Measurements from ENCODE around the gene ADAT1.

ADAT1 gene

DNA sequence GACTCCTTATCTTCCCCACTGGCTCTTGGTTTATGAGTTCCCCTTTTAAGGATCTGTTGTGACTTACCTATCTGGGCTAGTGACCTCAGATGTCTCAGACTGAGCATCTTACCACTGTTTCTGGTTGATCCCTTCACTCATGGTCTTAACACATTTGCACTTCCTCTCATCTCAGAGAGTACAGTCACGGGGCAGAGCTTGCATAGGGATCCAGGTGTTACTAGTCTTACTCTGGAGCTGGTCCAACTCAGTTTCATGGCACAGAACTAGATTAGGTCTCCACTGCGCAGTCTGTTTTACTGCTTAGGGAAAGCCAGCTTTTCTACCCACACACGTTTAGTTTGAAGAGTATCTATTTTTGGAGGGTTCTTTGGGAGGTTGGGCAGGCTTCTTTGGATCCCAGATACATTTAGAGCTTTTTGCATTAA lies 46.7 kb downstream of the ADAT1 start:
- no peak for DNase-seq (ENCODE audit: low read depth, low spot score)

DNA sequence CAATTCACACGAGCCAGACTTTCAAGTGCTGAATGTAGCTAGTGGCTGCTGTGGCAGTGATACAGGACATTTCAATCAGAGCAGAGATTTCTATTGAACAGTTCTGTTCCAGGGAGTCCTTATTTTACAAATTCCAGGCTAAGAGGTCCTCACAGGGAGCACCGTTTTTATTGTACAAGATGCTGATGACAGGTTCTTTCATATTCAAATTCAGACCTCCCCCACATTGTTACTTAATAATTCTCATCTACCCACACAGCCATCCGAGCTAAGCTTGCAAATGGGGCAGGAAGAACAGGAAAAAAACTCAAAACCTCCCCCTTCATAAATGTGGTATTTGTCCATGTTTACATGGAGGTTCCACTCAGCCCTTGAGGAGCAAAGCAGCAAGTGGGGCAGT lies 47.1 kb downstream of the ADAT1 start:
- no peak for DNase-seq (ENCODE audit: low read depth, low spot score)

DNA sequence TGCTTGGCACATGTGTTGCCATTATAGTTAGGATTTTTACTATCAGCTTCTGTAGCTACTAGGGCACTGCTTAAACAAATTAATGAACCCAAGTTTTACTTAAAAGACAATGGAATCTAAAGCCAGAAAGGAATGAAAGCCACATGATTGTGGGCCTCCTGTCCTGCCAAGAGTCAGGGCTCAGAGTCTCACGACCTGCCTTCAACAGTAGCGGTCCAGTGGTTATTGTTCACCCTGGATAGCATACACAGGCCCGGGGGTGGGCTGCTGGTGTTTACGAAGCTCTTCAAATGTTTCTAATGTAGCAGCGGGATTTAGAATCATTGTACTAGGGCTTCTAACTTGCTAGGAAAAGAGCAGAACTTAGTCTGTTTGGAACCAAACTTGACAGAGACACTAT lies 49.1 kb downstream of the ADAT1 start:
- no peak for DNase-seq (ENCODE audit: low read depth, low spot score)

DNA sequence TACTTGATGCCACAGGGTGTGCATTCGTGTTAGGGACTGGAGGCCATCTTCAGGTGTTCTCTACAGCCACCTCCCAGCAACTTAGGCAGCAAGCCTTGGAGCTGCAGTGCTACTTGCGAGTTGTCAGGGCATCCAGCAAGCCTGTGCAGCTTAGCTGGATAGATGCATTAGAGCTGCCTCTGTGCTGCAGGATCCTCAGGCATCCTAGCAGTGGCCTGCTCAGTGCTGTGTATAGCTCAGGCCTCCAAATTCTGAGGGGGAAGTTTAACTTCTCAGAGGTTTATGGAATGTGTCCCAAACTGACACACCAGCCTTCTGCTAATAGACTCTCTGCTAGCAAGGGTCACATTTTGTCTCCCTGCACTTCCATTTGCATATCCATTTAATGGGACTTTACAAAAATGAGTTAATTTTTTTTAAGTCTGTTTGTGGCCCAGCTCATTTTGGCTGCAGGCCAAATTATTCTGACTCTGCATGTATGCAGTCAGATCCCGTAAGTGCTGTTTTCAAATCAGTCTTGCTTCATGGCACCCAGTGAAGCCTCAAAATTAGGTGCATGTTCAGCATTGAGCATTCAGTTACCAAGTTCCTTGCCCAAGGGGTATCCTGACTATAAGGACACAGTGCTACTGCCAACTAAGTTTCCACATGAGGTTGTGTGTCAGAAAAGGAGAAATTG lies 50.1 kb downstream of the ADAT1 start:
- no peak for DNase-seq (ENCODE audit: low read depth, low spot score)

DNA sequence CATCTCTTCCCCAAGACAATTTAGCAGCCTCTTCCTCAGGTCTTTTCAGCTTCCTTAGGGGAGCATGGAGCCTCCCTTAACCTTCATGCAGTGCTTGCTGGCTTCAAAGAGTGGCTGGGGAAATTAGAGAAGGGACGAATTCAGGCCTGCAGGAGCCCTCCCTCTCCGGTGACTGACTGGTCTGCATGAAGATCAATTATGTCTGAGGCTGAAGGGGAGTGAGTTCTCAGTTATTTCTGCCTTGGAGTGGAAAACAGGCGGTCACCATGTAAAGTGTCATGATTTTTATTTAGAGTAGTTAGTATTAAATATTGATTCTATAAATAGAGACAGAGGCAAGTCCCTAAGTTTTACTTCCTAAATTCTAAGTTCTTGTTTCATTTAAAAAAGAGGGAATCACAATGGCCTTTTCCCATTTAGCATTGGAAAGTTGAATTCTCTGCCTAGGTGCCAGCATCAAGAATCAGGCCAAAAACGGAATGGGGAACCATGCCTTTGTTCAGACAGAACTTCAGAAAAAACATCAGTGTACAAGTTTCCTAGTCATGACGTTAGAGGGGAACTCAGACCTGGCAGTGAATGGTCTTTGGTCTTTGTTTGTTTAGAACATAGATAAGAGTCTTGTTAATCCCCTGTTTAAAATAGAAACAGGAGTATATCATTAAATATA lies 52.5 kb downstream of the ADAT1 start:
- DNase-seq (ENCODE audit: low read depth, low spot score) = no peak

DNA sequence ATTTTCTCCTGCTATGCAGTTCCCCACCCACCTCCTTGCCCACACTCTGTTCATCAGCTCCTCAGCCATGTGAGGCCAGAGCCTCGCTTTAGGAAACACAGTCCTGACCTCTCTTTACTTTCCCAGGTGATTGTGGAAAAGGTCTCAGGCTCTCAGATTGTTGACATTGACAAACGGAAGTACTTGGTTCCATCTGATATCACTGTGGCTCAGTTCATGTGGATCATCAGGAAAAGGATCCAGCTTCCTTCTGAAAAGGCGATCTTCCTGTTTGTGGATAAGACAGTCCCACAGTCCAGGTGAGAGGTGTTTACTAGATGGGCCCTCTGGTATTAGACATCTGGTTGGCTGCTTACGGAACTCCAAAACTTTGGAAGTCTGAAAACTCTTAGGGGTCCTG lies 55.2 kb downstream of the ADAT1 start:
- DNase-seq (ENCODE audit: low read depth, low spot score) = no peak

DNA sequence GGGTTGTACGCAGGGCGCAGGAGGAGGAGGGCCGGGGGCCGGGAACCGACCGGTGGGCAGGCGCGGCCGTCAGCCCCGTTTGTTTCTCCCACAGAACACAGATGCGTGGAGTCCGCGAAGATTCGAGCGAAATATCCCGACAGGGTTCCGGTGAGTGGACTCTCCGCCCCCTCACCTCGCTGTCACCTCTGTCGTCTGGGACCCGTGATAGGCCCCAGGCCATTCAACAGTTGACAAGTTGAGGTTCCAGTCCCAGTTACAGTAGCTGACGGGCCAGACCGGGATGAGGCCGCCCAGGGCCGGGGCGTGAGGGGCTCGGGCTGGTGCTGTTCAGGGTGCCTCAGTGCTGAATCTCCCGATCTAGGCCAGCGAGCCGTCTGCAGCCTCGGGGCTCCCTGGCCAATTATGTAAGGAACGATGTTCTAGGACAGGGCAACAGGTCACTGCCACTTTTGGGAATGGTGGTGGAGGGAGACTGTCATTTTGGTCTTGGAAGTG lies 56.3 kb downstream of the ADAT1 start:
- DNase-seq (ENCODE audit: low read depth, low spot score) = no peak

DNA sequence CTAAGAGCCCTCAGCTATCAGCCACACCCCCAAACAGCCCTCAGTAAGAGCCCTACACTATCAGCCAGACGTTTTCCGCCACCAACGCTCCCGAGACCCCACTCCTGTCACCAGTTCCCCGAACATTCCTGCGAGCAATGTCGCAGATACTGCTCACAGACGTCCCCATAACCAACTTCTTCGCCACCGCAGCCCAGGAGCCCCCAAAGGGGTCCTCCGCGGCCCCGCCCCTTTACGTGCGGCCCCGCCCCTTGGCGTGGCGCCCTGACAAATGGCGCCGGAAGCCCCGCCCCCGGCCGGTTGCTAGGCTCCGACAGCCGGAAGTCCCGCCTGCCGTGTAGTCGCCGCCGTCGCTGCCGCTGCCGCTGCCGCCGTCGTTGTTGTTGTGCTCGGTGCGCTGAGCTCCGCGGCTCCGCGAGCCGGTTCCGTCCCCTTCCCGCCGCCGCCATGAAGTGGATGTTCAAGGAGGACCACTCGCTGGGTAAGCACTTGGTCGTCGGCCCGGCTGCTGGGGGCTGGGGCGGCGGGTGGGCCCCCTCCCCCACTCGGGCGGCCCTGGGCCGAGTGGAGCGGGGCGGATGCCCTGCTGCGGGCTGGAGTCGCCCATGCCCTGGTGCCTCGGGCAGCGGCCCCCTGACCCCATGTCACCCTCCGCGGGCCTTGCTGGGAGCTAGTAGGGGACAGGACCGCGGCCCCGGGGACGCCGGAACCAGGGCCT lies 56.9 kb downstream of the ADAT1 start, which contains the start of gene GABARAPL2:
Gene GABARAPL2, plus strand, starts transcription at position 340 of the 718 bp plus-strand sequence. Its CDS starts 108 bp downstream, at position 448.
- no peak for DNase-seq (ENCODE audit: low read depth, low spot score)

DNA sequence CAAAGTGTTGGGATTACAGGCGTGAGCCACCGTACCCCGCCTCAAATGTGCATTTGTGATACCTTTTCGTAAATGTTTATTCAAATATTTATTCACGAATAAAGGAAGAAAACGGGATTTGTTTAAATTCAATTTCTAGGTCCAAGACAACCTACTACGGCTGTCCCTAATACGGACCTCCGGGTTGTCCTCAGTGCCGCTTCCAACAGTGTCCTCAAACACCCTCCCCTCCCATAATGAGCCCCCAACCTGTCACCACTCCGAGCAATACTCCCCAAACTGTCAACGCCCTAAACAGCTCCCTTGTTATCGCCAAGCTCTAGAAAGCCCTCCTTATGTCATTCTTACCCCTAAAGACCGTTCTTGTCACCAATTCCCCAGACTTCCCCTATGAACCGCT lies 57.4 kb downstream of the ADAT1 start:
- DNase-seq (ENCODE audit: low read depth, low spot score) = no peak

DNA sequence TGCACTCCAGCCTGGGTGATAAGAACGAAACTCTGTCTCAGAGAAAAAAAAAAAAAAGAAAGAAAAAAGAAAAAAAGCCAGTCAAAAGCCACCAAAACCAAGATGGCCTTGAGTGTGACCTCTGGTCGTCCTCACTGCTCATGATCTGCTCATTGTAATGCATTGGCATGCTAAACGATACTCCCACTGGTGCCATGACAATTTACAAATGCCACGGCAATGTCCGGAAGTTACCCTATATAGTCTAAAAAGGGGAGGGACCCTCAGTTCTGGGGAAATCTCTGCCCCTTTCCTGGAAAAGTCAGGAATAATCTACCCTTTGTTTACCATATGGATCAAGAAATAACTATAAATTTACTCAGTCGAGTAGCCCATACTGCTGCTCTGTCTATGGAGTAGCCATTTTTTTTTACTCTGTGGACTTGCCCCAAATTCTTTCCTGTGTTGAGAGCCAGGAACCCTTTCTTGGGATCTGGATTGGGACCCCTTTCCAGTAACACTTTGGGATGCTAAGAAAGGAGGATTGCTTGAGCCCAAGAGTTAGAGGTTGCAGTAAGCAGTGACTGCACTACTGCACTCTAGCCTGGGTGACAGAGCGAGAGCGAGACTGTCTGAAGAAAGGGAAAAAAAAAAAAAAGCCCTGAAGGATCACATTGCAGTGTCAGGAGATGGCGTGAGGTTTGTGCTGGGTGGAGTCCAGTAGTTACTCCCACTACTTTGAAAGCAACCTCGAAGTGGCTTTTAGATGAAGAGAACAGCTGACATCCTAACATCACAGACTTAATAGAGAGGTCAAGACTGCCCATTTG lies 63.3 kb downstream of the ADAT1 start:
- DNase-seq (ENCODE audit: low read depth, low spot score) = no peak

DNA sequence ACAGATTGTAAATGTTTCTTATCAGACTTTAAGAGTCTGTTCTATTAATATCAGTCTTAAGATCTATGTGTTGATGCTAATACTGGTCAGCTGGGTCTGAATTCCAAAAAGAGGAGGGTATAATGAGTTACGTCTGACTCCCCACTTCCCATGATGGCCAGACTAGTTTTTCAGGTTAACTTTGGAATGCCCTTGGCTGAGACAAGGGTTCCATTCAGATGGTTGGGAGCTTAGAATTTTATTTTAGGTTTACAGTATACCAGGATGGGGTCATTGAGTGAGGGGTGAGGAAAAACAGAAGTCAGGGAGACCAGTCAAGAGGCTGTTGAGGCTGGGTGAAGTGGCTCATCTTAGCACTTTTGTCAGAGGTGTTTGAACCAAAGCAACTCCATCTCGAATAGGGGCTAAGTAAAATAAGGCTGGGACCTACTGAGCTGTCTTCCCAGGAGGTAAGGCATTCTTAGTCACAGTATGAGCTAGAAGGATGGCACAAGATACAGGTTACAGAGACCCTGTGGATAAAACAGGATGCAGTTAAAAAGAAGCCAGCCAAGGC lies 64.2 kb downstream of the ADAT1 start:
- no peak for DNase-seq (ENCODE audit: low read depth, low spot score)

DNA sequence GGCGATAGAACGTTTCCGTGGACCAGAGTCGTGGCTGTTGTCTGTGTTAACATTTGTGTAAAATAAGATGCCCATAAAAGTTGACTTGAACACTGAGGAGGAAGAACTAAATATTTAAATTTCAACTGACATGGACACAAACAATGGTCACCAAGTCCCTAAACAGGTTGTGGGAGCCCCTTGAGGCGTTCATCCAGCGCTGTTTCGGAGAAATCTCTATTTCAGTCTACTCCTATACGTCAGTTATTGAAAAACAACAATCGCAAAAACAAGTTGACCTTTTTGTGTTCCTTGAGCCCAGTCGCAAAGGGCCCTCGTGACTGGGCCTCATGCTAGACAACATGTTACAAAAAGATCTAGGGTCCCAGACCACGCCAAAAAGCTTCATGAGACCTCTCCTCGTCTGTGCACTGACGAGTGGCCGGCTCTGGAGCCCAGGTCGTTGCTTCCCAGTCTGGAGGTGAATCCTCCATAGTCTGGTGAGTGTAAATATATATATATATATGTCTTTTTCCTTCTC lies 66.6 kb downstream of the ADAT1 start:
- DNase-seq (ENCODE audit: low read depth, low spot score) = no peak

DNA sequence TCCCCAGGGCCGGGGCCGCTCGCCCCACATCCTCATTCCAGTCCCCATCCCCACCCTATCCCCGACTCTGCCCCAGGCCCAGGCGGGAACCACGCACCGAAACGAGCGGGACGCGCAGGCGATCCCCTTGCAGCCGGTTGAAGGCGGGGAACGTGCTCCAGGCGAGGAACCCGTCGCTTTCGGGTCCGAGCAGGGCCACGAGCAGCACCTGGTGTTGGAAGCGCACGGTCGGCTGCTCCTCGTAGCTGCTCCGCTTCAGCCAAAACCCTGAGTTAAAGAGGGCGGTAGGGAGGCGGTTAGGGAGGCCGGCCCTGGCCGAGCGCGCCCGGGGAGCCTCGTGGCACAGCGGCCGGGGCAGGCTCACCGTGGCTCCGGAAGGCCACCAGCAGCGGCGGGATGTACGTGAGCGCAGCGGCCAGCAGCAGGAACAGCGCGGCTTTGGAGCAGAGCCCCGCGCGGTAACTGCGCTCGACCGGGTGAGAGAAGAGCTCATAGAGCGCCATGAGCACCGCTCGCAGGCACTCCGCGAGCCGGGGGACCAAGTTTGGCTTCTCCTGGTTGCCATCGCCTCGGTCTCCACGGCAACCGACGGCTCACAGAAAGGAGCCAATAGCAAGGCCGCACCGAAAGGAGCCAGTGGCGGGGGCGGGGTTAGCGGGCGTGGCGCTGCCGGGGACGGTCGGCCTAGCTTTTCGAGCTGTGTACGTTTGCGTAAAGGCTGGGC lies 67.2 kb downstream of the ADAT1 start, which contains the start of gene TMEM231:
Gene TMEM231, minus strand, starts transcription at position 546 of the 724 bp plus-strand sequence. Its CDS starts 43 bp downstream, at position 503.
- DNase-seq (ENCODE audit: low read depth, low spot score) = peak; percentile 79

DNA sequence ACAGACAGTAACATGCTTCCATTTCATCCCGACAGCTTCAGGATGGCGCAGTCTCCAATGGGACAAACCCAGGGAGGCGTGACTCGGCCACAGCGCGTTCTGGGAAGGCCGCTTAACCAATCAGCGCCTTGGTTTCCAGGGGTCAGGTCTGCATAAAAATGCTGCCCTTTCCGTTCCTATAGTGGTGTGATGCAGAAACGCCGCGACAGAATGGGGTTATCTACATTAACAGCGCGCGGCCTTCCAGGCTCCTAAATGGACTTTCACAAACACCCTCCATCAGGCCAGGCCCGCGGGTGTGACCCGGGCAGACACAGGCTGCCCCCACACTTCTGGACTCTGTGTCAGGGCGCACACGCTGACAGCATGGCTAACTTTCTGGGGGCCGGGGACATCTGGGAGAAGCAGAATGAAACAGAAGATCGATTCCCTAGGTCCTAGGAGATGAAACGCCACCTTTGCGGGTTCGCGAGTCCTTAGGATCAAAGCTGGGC lies 67.8 kb downstream of the ADAT1 start:
- DNase-seq (ENCODE audit: low read depth, low spot score) = peak; percentile 86

DNA sequence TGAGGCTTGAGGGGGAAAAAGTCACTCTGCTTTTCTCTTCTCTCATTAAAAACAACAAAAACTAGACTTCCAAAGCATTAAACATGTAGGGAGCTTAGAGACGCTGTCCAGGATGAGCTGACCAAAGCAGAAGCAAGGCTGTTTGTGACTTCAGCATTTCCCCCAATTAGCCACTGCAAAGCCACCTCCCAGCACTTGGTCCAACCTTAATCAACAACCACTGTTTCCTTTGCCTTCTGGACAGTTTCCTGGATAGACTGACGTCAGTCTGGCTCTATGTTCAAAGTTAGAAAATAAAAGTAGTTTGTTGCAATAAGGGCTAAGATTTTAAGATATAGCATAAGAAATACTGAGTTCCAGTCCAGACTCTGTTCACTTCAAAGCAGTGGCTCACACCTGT lies 70.1 kb downstream of the ADAT1 start:
- DNase-seq (ENCODE audit: low read depth, low spot score) = no peak

DNA sequence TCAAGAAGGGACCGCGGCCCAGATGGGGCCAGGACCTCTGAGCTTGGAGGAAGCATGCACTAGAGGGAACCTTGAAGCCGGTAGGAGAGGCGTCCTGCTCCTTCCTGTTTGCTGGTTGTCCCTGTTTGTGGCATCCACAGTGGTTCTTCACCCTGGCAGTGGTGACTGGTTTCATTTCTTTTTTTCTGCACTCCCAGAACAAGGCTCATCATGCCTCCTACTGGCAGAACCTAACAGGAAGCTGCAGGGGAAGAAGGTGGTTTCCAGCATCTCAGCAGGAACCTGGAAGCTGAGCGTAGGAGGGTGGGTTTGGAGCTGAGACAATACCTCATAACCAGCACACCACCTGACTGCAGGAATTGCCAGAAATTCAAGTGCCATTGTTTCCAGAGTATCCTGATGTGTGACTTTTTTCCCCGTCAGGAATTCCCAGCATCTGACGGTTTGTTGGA lies 72.8 kb downstream of the ADAT1 start:
- peak; percentile 56 for DNase-seq (ENCODE audit: low read depth, low spot score)

Data from iPS DF 19.7 (cell line).